Measurements from ENCODE around the gene MAPT.

GRCh38 chr17:46049656-46050055 lies 155.3 kb downstream of the MAPT start:
- TF ChIP-seq EZH2 (IDR thresholded peaks at IDR 0.05; ENCODE audit: low read length, unreplicated experiment) (no peak), EZH2phosphoT487 (IDR thresholded peaks at IDR 0.05; ENCODE audit: borderline replicate concordance, low read length) (no peak)
- TF ChIP-seq, protein P1, sequence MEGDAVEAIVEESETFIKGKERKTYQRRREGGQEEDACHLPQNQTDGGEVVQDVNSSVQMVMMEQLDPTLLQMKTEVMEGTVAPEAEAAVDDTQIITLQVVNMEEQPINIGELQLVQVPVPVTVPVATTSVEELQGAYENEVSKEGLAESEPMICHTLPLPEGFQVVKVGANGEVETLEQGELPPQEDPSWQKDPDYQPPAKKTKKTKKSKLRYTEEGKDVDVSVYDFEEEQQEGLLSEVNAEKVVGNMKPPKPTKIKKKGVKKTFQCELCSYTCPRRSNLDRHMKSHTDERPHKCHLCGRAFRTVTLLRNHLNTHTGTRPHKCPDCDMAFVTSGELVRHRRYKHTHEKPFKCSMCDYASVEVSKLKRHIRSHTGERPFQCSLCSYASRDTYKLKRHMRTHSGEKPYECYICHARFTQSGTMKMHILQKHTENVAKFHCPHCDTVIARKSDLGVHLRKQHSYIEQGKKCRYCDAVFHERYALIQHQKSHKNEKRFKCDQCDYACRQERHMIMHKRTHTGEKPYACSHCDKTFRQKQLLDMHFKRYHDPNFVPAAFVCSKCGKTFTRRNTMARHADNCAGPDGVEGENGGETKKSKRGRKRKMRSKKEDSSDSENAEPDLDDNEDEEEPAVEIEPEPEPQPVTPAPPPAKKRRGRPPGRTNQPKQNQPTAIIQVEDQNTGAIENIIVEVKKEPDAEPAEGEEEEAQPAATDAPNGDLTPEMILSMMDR (conservative IDR thresholded peaks at IDR 0.05; ENCODE audit: low read depth, low read length), result no peak

Measured in PC-3 (cell line).